GM10266 (cell line): Measurements from ENCODE around the gene MYO15A.

Experiments
- DNase-seq: peaks from one replicate; pipeline ENCODE4 v3.0.0; 2012; ENCODE audit errors: extremely low spot score
- TF ChIP-seq, protein P1 (sequence below): IDR thresholded peaks from 2 replicates; pipeline ENCODE4 v1.5.1; 2012; ENCODE audit warnings: mild to moderate bottlenecking, low read depth; ENCODE audit not compliant: control insufficient read depth, insufficient read depth; ENCODE audit errors: missing control alignments

The MYO15A gene

DNA sequence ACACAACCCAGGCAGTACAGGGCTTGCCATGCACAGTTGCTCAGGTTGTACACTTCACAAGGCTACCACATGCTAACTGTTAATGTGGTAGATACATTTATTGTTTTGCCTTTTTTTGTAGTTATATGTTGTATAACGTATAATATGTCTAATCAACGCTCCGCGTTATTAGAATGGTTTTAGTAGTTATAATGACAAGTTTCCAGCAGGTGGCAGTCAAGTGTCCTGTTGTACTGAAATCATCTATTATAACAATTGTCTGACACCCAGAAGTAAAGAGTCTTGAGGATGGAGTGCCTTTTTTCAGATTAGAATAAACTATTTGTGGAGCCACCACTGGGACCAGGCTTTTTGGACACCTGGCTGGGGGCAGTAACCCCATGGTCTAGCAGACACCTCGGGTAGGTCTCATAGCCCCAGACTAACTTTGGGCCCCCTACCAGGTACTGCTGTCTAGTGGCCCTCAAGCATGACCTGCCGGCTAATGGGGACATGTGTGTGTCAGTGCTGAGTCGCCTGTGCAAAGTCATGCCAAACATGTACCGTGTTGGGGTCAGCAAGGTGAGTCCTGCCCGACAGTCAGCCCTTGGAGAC is 32.8 kb downstream of the MYO15A start:
- TF ChIP-seq, protein P1, sequence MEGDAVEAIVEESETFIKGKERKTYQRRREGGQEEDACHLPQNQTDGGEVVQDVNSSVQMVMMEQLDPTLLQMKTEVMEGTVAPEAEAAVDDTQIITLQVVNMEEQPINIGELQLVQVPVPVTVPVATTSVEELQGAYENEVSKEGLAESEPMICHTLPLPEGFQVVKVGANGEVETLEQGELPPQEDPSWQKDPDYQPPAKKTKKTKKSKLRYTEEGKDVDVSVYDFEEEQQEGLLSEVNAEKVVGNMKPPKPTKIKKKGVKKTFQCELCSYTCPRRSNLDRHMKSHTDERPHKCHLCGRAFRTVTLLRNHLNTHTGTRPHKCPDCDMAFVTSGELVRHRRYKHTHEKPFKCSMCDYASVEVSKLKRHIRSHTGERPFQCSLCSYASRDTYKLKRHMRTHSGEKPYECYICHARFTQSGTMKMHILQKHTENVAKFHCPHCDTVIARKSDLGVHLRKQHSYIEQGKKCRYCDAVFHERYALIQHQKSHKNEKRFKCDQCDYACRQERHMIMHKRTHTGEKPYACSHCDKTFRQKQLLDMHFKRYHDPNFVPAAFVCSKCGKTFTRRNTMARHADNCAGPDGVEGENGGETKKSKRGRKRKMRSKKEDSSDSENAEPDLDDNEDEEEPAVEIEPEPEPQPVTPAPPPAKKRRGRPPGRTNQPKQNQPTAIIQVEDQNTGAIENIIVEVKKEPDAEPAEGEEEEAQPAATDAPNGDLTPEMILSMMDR: peak; percentile 52
- DNase-seq: peak; percentile 79

DNA sequence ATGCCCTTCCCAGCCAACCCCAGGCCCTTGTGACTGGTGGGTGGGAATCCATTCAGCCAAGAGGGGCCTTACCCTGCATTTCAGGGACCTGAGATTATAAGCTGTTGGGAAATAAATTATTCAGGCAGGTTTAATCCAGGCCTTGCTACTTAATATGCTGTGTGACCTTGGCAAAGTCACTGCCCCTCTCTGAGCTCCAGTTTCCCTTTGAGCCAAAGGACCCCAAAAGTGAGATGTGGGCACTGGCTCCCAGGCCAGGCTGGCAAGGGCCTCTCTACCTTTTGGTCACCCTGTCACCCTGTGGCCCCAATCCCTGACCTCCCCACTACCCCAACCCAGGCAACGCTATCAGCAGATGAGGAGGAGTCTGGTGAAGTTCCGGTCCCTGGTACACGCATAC is 33.9 kb downstream of the MYO15A start:
- TF ChIP-seq, protein P1: no peak
- DNase-seq: no peak

DNA sequence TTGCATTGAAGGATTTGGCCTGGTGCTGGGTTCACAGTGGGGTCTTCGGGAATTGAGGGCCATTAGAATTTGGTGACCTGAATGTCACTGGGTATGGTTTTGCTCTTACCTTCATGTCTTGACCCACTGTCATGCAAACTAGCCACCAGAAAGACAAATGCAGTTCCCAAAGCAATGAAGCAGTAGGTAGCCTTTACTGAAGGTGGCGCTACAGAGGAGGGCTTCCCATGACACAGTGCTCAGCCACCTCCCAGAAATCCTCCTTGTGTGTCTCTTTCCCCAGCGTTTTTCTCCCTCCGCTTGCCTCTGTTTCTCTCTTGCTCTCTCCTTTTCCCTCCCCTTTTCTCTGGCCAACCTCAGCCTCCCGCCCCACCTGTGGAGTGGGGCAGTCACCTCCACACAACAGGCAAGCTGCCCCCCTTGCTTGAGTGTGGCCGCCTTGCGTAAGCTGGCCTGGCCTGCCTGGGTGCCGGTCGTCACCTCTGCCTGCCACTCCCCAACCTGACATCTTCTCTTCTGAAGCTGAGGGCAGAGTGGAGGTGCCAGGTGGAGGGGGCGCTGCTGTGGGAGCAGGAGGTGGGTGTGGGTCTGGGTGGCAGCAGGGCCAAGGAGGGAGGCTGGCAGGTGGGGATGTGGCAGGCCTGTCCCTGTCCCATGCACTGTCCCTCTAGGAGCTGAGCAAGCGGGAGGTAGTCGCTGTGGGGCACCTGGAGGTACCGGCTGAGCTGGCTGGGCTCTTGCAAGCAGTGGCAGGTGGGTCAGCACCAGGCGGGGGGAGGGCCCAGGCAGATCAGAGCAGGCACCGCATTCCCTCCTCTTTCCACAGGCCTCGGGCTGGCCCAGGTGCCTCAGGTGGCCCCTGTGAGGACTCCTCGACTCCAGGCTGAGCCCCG is 34.7 kb downstream of the MYO15A start:
- TF ChIP-seq, protein P1: peak; percentile 50
- no peak for DNase-seq

DNA sequence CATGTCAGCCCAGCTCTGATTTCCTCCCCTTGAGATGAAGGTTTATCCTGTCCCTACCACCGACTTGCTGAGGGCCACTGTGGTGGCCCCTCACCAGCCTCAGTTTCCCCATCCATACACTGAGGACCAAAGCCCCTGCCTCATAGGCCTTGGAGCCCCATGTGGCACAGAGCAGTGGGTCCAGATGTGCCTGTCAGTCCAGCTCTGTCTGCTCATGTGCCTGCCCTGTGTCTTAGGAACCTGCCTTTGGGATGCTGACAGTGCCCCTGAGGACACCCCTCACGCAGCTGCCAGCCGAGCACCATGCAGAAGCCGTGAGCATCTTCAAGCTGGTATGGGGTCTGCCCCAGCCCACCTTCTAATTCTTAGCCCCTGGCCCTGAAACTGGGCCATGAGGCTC is 35.7 kb downstream of the MYO15A start:
- DNase-seq: no peak
- TF ChIP-seq, protein P1: no peak

DNA sequence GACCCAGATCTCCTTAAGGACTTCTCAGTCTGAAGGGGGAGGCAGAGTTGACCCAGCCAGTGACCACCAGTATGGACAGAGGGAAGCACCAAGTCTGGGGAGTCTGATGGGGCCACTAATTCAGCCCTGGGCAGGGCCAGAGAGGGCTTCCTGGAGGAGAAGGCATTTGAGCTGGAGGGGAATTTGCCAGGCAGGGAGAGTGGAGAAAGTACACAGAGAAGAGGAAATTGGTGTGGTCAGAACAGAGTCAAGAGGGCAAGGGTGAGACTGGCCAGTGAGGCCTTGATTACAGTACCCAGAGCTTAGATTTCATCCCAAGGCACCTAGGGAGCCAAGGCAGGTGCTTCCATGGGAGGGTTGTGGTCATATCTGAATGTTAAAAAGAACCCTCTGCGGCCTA is 36.3 kb downstream of the MYO15A start:
- TF ChIP-seq, protein P1: no peak
- no peak for DNase-seq

DNA sequence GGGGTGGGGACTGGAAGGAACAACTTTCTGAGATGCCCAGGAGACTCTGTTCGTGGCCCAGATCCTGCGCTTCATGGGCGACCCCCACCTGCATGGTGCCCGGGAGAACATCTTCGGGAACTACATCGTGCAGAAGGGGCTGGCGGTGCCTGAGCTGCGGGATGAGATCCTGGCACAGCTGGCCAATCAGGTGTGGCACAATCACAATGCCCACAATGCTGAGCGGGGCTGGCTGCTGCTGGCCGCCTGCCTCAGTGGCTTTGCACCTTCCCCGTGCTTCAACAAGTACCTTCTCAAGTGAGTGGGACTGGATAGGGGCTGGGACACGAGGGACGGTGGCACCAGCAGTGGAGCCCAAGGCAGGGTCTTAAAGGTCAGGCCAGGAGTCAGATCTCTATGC is 37.3 kb downstream of the MYO15A start:
- DNase-seq: no peak
- TF ChIP-seq, protein P1: no peak

DNA sequence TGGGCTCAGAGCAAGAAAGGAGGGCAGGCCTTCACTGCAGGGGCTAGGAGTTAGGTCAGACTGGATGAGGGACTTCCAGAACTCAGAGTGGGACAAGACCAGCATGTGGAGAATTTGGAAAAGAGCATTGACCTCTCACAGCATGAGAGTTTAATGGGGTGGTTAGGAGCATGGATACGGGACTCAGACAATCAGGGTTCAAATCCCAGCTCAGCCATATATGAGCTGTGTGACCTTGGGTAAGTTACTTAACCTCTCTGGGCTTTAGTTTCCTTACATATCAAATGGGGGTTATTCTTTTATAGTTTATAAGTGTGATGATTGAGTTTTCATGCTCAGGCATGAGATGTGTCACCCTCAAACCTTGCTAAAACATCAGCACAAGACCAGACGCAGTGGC is 37.7 kb downstream of the MYO15A start:
- TF ChIP-seq, protein P1: no peak
- DNase-seq: no peak
